ENCODE results near the gene PRDM8. TPM values are rescaled to one million over a fixed set of nuclear protein-coding genes. Genes with fewer than 3 reads are reported as not detected.

The PRDM8 gene
- total and polyA plus RNA-seq, 2 of the 8 experiments (the other 6 are each of a cell fraction or from before 2014, with no cell fraction given), result not detected

- H3K4me2 ChIP-seq (ENCODE audit: insufficient read depth in 1 of 2, low read depth in 2 of 2, low read length in 2 of 2), result no peak overlapping the region
- no peaks in the 10 kb centered on the region for H3K79me2 ChIP-seq (ENCODE audit: control insufficient read depth in 1 of 2, insufficient read depth in 2 of 2, low read length in 2 of 2)
- H3K4me3 ChIP-seq (ENCODE audit: extremely low read depth in 1 of 4, insufficient read depth in 2 of 4, low read depth in 3 of 4, low read length in 4 of 4), result no peak overlapping the region
- no peak for TF ChIP-seq E2F6 (IDR thresholded peaks at IDR 0.05)
- no peak overlapping the region for H3K9ac ChIP-seq (replicated peaks in 1 of 4; ENCODE audit: extremely low read depth in 1 of 4, low read depth in 3 of 4, low read length in 3 of 4)
- no peak overlapping the region for H4K91ac ChIP-seq (replicated peaks; ENCODE audit: insufficient read length, low read length)
- no peak overlapping the region for H4K5ac ChIP-seq (ENCODE audit: insufficient read length, low read depth, low read length)
- H3K4ac ChIP-seq (replicated peaks; ENCODE audit: insufficient read length, low read depth, low read length), result no peak overlapping the region
- no peak for FAIRE-seq
- no peak overlapping the region for H2BK12ac ChIP-seq (ENCODE audit: low read depth, low read length)
- H2AFZ ChIP-seq (ENCODE audit: low read length), result no peak overlapping the region
- no peaks in the 10 kb centered on the region for H3K79me1 ChIP-seq (ENCODE audit: low read depth, low read length)
- no peak overlapping the region for H2BK20ac ChIP-seq (ENCODE audit: low read length)
- no peaks in the 10 kb centered on the region for H3K27me3 ChIP-seq (replicated peaks in 1 of 4; ENCODE audit: control insufficient read depth in 3 of 4, extremely low read depth in 1 of 4, insufficient read depth in 3 of 4, low read length in 3 of 4)
- no peak overlapping the region for H2BK5ac ChIP-seq (ENCODE audit: low read depth, low read length)
- no peaks in the 10 kb centered on the region for H4K20me1 ChIP-seq (replicated peaks in 1 of 2; ENCODE audit: control insufficient read depth in 1 of 2, insufficient read depth in 2 of 2, low read length in 2 of 2)
- H3K27ac ChIP-seq (ENCODE audit: low read depth, low read length), result no peak overlapping the region
- no peaks in the 10 kb centered on the region for H3K9me3 ChIP-seq (ENCODE audit: insufficient read depth in 2 of 2, low read depth in 1 of 2, low read length in 1 of 2)
- ChIA-PET CTCF (ENCODE audit: partially characterized antibody) (interaction anchor here (0.8 to 1.4 kb wide), 3 partner anchors 30 to 48 kb away, joined by 3 to 4 read pairs (median 3); no protein-coding TSS in a partner anchor), POLR2A (ENCODE audit: partially characterized antibody) (no interaction called here)
- no peak for DNase-seq (ENCODE audit: low read depth in 1 of 2, low spot score in 2 of 2)
- no peaks in the 10 kb centered on the region for H3K36me3 ChIP-seq (ENCODE audit: control insufficient read depth in 2 of 4, insufficient read depth in 4 of 4, low read length in 3 of 4)
- H3K23ac ChIP-seq (ENCODE audit: insufficient read length), result no peak overlapping the region
- H3K56ac ChIP-seq (replicated peaks; ENCODE audit: insufficient read length, low read depth, low read length), result no peak overlapping the region
- H3K14ac ChIP-seq (ENCODE audit: insufficient read length), result no peak overlapping the region
- H2BK120ac ChIP-seq (replicated peaks; ENCODE audit: low read depth, low read length), result no peak overlapping the region
- H2AK5ac ChIP-seq (ENCODE audit: low read depth, low read length), result no peak overlapping the region
- whole genome bisulfite sequencing, 2 experiments (ENCODE audit: extremely low coverage in 1 of 2, insufficient coverage in 1 of 2, insufficient read length in 1 of 2, insufficient replicate concordance in 2 of 2, low coverage in 1 of 2, low lambda C conversion rate in 2 of 2, missing lambda C conversion rate in 1 of 2), result 72% methylated on average over 2 of the region's 2 CpGs; no CpG with 5 or more reads in 1 of the 2 experiments
- H3K4me1 ChIP-seq (replicated peaks in 1 of 4; ENCODE audit: control insufficient read depth in 3 of 4, insufficient read depth in 4 of 4, low read length in 3 of 4), result no peaks in the 10 kb centered on the region
- H3K18ac ChIP-seq (ENCODE audit: extremely low read depth, low read length), result no peak overlapping the region
- no peaks in the 10 kb centered on the region for H3K23me2 ChIP-seq (ENCODE audit: low read depth, low read length)
- H2BK15ac ChIP-seq (ENCODE audit: low read length), result no peak overlapping the region
- no peak overlapping the region for H4K8ac ChIP-seq (ENCODE audit: extremely low read depth, insufficient read depth, low read length)
Measured at GRCh38 chr4:80155316-80155982, 41.9 kb upstream of the PRDM8 start.

Data from H1 (cell line).